HG03045 (cell line): ENCODE results near the gene BFSP1.

Experiments
- ATAC-seq: cut with Tn5 transposase; IDR thresholded peaks from one replicate; pipeline ENCODE4 v1.9.1; 2021; ENCODE audit warnings: mild to moderate bottlenecking, moderate library complexity; ENCODE audit not compliant: unreplicated experiment

BFSP1 gene

GRCh38 chr20:17469246-17470030, 61.7 kb downstream of the BFSP1 start:
- ATAC-seq, result no peak

DNA sequence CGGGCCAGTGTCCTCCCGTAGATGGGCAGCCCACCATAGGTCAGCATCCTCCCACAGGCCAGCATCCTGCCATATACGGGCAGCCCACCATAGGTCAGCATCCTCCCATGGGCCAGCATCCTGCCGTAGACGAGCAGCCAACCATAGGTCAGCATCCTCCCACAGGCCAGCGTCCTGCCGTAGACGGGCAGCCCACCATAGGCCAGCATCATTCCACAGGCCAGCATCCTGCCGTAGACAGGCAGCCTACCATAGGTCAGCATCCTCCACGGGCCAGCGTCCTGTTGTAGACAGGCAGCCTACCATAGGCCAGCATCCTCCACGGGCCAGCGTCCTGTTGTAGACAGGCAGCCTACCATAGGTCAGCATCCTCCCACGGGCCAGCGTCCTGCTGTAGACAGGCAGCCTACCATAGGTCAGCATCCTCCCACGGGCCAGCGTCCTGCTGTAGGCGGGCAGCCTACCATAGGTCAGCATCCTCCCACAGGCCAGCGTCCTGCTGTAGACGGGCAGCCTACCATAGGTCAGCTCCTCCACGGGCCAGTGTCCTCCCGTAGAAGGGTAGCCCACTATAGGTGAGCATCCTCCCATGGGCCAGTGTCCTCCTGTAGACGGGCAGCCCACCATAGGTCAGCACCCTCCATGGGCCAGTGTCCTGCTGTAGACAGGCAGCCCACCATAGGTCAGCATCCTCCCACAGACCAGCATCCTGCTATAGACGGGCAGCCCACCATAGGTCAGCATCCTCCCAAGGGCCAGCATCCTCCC, 62.9 kb downstream of the BFSP1 start:
- ATAC-seq, result no peak

- no peak for ATAC-seq
Observed at GRCh38 chr20:17467120-17467655, 64.0 kb downstream of the BFSP1 start.

DNA sequence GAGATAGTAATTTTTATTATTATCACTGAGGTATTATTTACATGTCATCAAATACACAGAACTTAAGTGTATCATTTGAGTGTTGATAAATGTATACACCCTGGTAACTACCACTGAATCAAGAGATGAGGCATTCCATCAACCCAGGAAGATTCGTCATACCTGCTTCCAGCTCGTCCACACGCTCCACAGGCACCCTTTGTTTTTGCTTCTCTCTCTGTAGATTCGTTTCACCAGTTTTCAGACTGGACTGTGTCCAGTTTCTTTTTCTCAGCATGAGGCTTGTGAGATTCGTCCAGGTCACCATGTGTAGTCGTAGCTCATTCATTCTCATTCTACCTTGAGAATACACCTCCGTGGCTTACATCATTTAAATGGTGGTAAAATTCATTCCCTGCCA, 64.5 kb downstream of the BFSP1 start:
- no peak for ATAC-seq

- no peak for ATAC-seq
Observed at GRCh38 chr20:17465236-17465635, 65.9 kb downstream of the BFSP1 start.

GRCh38 chr20:17463711-17464110, 67.5 kb downstream of the BFSP1 start:
- no peak for ATAC-seq

- ATAC-seq, result no peak
Observed at GRCh38 chr20:17461941-17462340, 69.2 kb downstream of the BFSP1 start.

GRCh38 chr20:17460119-17460518, 71.1 kb downstream of the BFSP1 start:
- ATAC-seq, result no peak

- ATAC-seq, result no peak
Observed at GRCh38 chr20:17457588-17458190, 73.5 kb downstream of the BFSP1 start.

DNA sequence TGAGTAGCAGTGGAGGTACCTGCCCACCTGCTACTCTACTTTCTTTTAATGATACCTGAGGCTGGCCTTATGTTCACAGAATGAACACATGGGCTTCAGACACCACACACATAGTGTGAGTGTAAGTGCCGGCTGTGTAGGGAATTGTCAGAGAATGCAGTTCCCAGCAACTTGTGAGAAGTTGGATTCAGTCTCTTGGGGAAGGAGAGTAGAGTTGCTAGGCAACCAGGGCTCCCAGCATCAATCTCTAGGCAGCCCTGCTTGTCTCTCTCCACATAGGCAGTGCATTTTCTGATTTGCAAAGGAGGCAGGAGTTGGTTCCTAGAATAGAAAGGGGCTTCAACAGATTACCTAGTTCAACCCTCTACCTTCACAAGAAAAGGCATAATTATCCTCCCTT, 74.1 kb downstream of the BFSP1 start:
- no peak for ATAC-seq

DNA sequence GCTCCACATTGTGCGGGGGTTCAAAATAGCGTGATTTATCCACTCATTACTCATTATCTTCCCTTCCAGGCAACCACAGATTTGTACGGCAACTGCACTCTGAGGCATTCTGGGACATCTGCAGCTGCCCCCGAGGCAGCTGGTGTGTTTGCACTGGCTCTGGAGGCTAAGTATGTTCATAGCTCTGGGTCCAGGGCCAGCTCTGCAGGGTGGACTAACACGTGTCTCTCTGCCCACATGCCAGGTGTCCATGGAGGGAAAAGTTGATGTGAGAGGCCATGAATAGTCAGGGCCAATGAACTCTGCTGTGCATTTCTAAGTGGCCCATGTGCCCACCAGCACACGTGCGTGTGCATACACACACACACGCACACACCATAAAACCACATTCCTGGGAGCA, 74.9 kb downstream of the BFSP1 start:
- ATAC-seq, result no peak

GRCh38 chr20:17453592-17453991, 77.6 kb downstream of the BFSP1 start:
- no peak for ATAC-seq

- ATAC-seq, result no peak
Observed at GRCh38 chr20:17452441-17452840, 78.7 kb downstream of the BFSP1 start.

GRCh38 chr20:17449031-17449430, 82.1 kb downstream of the BFSP1 start:
- no peak for ATAC-seq

GRCh38 chr20:17448071-17448470, 83.1 kb downstream of the BFSP1 start:
- no peak for ATAC-seq

GRCh38 chr20:17446171-17446570, 85.0 kb downstream of the BFSP1 start:
- no peak for ATAC-seq

DNA sequence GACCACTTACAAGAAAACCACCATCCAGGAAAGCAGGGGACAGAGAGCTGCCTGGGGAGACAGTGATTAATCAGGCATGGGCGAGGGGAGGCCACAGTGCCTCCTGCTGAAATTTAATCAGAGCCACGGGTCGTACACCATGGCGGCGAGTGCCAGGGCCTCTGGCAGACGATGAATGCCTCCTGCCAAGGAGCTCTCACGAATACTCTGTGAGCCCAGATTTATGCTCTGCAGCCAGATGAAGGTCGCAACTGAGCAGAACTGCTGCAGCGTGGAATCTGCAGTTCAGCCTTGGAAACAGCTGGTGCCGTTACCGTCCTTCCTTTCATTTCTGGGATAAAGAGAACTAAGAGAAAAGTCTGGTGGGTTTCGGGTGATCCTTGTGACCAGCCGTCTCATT, 85.6 kb downstream of the BFSP1 start:
- ATAC-seq, result no peak

GRCh38 chr20:17444091-17444490, 87.1 kb downstream of the BFSP1 start:
- ATAC-seq, result no peak
